ENCODE results near the gene VMO1.
A peak's percentile ranks its signal among the peaks of the same experiment; 100 is the strongest.

VMO1 gene

GRCh38 chr17:4751932-4752331 lies 34.2 kb downstream of the VMO1 start:
- no peak for DNase-seq

GRCh38 chr17:4750606-4751005 lies 35.6 kb downstream of the VMO1 start:
- no peak for DNase-seq

- DNase-seq, result no peak
These were observed 37.5 kb downstream of the VMO1 start for GRCh38 chr17:4748686-4749085.

- DNase-seq, result no peak
These were observed 38.3 kb downstream of the VMO1 start for GRCh38 chr17:4747847-4748246.

GRCh38 chr17:4744999-4745969 lies 40.9 kb downstream of the VMO1 start:
- DNase-seq, result no peak

DNA sequence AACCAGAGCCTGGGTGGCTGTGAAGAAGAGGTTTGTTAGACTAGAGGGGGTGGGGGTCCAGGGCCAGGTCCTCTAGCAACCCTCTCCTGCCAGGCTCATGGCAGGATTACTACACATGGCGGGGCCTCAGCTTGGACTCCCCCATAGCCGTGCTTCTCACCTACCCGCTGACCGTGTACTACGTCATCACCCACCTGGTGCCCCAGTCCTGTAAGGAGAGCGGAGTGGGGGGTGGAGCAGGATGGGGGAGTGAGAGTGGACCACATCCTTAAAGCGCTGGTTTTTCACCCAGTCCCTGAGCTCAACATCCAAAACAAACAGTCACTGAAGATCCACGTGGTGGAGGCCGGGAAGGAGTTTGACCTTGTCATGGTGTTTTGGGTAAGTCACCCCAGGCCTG lies 42.3 kb downstream of the VMO1 start:
- no peak for DNase-seq

DNA sequence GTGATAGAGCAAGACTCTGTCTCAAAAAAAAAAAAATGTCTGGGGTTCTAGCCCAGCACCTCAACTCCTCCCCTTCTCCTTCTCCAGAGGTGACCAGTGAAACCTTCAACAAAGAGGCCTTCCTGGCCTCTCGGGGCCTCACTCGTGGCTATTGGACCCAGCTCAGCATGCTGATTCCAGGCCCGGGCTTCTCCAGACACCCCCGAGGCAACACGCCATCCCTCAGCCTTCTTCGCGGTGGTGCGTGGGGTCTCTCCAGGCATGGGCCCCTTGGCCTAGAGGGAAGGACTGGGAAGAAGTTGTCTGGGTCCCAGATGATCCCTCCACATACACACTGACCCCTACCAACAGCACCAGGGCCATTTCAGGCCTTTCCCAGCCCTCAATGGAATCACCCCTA lies 42.9 kb downstream of the VMO1 start:
- DNase-seq, result no peak

- no peak for DNase-seq
These were observed 43.5 kb downstream of the VMO1 start for GRCh38 chr17:4742629-4743028.

DNA sequence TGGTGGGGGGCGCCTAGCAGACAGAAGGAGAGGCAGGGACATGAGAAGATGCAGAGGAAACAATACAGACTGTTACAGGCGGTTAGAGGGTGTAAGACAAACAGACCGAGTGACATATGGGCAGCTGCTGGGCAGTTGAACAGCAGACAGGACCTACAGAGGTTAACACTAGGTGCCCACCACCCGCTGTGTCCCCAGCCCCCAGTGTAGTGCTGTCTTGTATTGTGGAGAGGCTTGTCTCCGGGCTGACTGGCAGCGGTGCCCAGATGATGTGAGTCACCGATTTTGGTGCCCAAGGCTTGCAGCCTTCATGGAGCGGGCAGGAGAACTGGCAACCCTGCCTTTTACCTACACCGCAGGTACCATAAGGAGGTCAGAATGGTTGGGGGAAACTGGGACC lies 44.0 kb downstream of the VMO1 start:
- no peak for DNase-seq

DNA sequence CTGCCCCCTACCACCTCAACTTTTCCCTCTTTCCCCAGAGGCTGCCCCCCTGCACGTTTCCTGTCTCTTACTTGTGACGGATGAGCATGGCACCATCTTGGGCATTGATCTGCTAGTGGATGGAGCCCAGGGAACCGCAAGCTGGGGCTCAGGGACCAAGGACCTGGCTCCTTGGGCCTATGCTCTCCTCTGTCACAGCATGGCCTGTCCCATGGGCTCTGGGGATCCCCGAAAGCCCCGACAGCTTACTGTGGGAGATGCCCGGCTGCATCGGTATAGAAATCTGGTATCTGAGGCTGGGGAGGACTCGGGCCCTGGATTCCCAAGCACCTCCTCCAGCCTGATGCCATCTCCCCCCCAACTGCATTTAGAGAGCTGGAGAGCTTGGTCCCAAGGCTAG lies 44.6 kb downstream of the VMO1 start:
- DNase-seq, result no peak

- no peak for DNase-seq
These were observed 45.6 kb downstream of the VMO1 start for GRCh38 chr17:4740584-4740983.

GRCh38 chr17:4740025-4740351 lies 46.2 kb downstream of the VMO1 start:
- DNase-seq, result no peak

GRCh38 chr17:4739122-4740024 lies 46.8 kb downstream of the VMO1 start, which contains the start of the genes CXCL16 and ZMYND15:
TSS of gene CXCL16 (minus strand) at chr17:4739928. CDS start at chr17:4739339, 589 bp downstream.
TSS of gene ZMYND15 (plus strand) at chr17:4739833. CDS start at chr17:4740549, 716 bp downstream.
- DNase-seq, result peak; percentile 86

GRCh38 chr17:4738136-4739121 lies 47.7 kb downstream of the VMO1 start:
- no peak for DNase-seq

DNA sequence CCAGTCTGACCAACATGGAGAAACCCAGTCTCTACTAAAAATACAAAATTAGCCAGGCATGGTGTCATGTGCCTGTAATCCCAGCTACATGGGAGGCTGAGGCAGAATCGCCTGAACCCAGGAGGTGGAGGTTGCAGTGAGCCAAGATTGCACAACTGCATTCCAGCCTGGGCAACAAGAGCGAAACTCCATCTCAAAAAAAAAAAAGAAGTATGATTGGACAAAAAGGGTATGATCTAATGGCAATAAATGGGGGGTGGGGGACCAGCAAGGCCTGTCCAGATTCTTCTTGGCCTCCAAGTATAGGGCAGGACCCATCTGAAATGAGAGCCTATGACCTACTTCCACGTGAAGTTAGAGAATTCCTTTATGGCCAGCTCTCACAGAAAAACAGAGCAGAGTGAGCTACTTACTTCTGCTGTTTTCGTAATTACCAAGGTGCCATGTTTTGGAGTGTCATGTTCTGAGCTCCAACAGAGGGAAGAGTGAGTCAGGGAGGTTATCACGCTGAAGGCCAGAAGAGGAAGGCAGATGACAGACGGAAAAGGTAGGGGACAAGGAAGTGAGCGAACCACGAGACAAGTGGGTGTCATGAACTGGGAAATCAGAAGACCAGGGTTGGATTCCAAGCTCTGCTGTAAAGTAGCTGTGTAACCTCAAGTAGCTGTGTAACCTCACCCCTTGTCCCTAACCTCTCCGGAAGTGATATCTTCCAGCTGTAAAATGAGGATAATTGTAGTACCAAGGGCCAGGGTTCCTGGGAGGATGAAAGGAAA lies 50.1 kb downstream of the VMO1 start:
- DNase-seq, result no peak
